GM21447 (cell line): Measurements from ENCODE around the gene RNF175.

Experiments used
- ATAC-seq: cut with Tn5 transposase; IDR thresholded peaks from one replicate; pipeline ENCODE4 v1.9.1; 2021; ENCODE audit not compliant: unreplicated experiment

RNF175 gene

GRCh38 chr4:153750197-153750817 is 9.5 kb downstream of the RNF175 start:
- peak; percentile 87 for ATAC-seq

GRCh38 chr4:153748378-153748777 is 11.4 kb downstream of the RNF175 start:
- ATAC-seq: no peak

GRCh38 chr4:153747406-153747955 is 12.3 kb downstream of the RNF175 start:
- ATAC-seq: no peak

GRCh38 chr4:153745651-153746050 is 14.2 kb downstream of the RNF175 start:
- no peak for ATAC-seq

- no peak for ATAC-seq
Measured at GRCh38 chr4:153741541-153741940, 18.3 kb downstream of the RNF175 start.

- no peak for ATAC-seq
Measured at GRCh38 chr4:153735906-153736461, 23.8 kb downstream of the RNF175 start.

- ATAC-seq: no peak
Measured at GRCh38 chr4:153733751-153734448, 25.9 kb downstream of the RNF175 start.

- ATAC-seq: no peak
Measured at GRCh38 chr4:153731239-153731638, 28.6 kb downstream of the RNF175 start.

GRCh38 chr4:153729895-153730294 is 29.9 kb downstream of the RNF175 start:
- ATAC-seq: no peak

- no peak for ATAC-seq
Measured at GRCh38 chr4:153728660-153729059, 31.2 kb downstream of the RNF175 start.

GRCh38 chr4:153728151-153728550 is 31.7 kb downstream of the RNF175 start:
- ATAC-seq: no peak

- no peak for ATAC-seq
Measured at GRCh38 chr4:153725831-153726154, 34.0 kb downstream of the RNF175 start.

- ATAC-seq: no peak
Measured at GRCh38 chr4:153725136-153725830, 34.5 kb downstream of the RNF175 start.

GRCh38 chr4:153724606-153725005 is 35.2 kb downstream of the RNF175 start:
- no peak for ATAC-seq

GRCh38 chr4:153722036-153722435 is 37.8 kb downstream of the RNF175 start:
- no peak for ATAC-seq

- no peak for ATAC-seq
Measured at GRCh38 chr4:153713866-153714646, 45.8 kb downstream of the RNF175 start.

GRCh38 chr4:153710681-153711080 is 49.1 kb downstream of the RNF175 start:
- no peak for ATAC-seq

GRCh38 chr4:153706519-153706918 is 53.3 kb downstream of the RNF175 start:
- ATAC-seq: peak; percentile 20

- peak; percentile 88 for ATAC-seq
Measured at GRCh38 chr4:153705743-153706468, 53.9 kb downstream of the RNF175 start.

- no peak for ATAC-seq
Measured at GRCh38 chr4:153704522-153704921, 55.3 kb downstream of the RNF175 start.
